HepG2 (cell line): ENCODE measurements around the gene ZNF281. TPM values are rescaled to one million over a fixed set of nuclear protein-coding genes. Genes with fewer than 3 reads are reported as not detected.

Source experiments
- ATAC-seq: fragments of 200-7000 bp; cut with Tn5 transposase; 3 replicates; pipeline ENCODE4 v1.9.1; 2020; ENCODE audit warnings: mild to moderate bottlenecking, moderate library complexity
- BruUV-seq: library from RNA; stranded (reverse); fragments of 400-500 nt; replicated peaks from 2 replicates; lab custom pipeline; 2021; lab: Mats Ljungman, UMichigan
- CTCF ChIA-PET: fragments of 300-600 bp; formaldehyde crosslinking; extraction: SDS; loops from one replicate; lab custom pipeline; 2021; ENCODE audit warnings: low total read pairs, inconsistent platforms, low intra/inter-chr PET ratio; lab: Yijun Ruan, JAX
- POLR2A ChIA-PET: fragments of 350-600 bp; sonication (Branson Sonifier 250); formaldehyde crosslinking; loops from one replicate; lab custom pipeline; 2020; ENCODE audit warnings: antibody characterized with exemption, inconsistent platforms; lab: Yijun Ruan, JAX
- DNase-seq: peaks from one replicate; pipeline ENCODE4 v3.0.0-alpha.2; 2015; ENCODE audit warnings: low spot score
- FAIRE-seq: peaks from 3 replicates; lab custom pipeline; 2011; peaks lifted over from hg19 to GRCh38; lab: Jason Lieb, UNC
- H2AFZ ChIP-seq: one replicate; pipeline ENCODE4 v1.6.1; 2011; ENCODE audit warnings: low read length, inconsistent platforms
- H3K27ac ChIP-seq: fragments of 300-600 bp; 3 replicates; pipeline ENCODE4 v1.8.0; 2011; ENCODE audit warnings: mixed run types, mild to moderate bottlenecking, mixed read lengths, low read length, inconsistent platforms; ENCODE audit not compliant: insufficient read depth; ENCODE audit errors: extremely low read length
- H3K27me3 ChIP-seq, 2 experiments: fragments of 200-600 bp in 1 of 2; 2 replicates in 1 of 2; 3 replicates in 1 of 2; pipeline versions ENCODE4 v1.6.0 to v1.8.0; 2011; ENCODE audit warnings: low read length in 2 of 2, mild to moderate bottlenecking in 2 of 2, moderate library complexity in 2 of 2, inconsistent platforms in 1 of 2; ENCODE audit not compliant: insufficient read depth in 2 of 2, control insufficient read depth in 1 of 2
- H3K36me3 ChIP-seq, 2 experiments: fragments of 200-600 bp in 1 of 2; replicated peaks in 1 of 2; 2 replicates in 1 of 2; 3 replicates in 1 of 2; pipeline versions ENCODE4 v1.5.1 to v1.8.0; 2011; ENCODE audit warnings: low read length in 2 of 2, inconsistent platforms in 1 of 2; ENCODE audit not compliant: insufficient read depth in 2 of 2, control insufficient read depth in 1 of 2
- H3K4me1 ChIP-seq: 2 replicates; pipeline ENCODE4 v1.5.1; 2012; ENCODE audit warnings: low read length, inconsistent platforms; ENCODE audit not compliant: insufficient read depth
- H3K4me2 ChIP-seq: 2 replicates; pipeline ENCODE4 v1.6.0; 2011; ENCODE audit warnings: low read depth, low read length, inconsistent platforms
- H3K4me3 ChIP-seq, 3 experiments: fragments of 200-600 bp in 1 of 3; sonication (generic), shearing (Covaris generic) in 1 of 3; replicated peaks in 1 of 3; 2 replicates each; pipeline ENCODE4 v1.5.1; 2011 to 2016; ENCODE audit warnings: low read length in 3 of 3, inconsistent platforms in 2 of 3, low read depth in 2 of 3, mild to moderate bottlenecking in 2 of 3, control low read depth in 1 of 3, mixed read lengths in 1 of 3; ENCODE audit not compliant: insufficient read depth in 1 of 3
- H3K79me2 ChIP-seq: one replicate; pipeline ENCODE4 v1.6.1; 2011; ENCODE audit warnings: low read length, inconsistent platforms; ENCODE audit not compliant: insufficient read depth
- H3K9ac ChIP-seq: 2 replicates; pipeline ENCODE4 v1.6.0; 2011; ENCODE audit warnings: mild to moderate bottlenecking, low read depth, low read length, inconsistent platforms; ENCODE audit not compliant: insufficient read depth
- H3K9me3 ChIP-seq: 2 replicates; pipeline ENCODE4 v1.5.1; 2012; ENCODE audit warnings: mild to moderate bottlenecking, low read length
- H4K20me1 ChIP-seq: 2 replicates; pipeline ENCODE4 v1.6.0; 2011; ENCODE audit warnings: inconsistent platforms, mild to moderate bottlenecking, low read length, moderate library complexity; ENCODE audit not compliant: insufficient read depth
- BCLAF1 ChIP-seq: fragments of 450-650 bp; IDR thresholded peaks from 2 replicates; pipeline ENCODE4 v1.6.1; 2017; ENCODE audit warnings: mild to moderate bottlenecking
- CREB1 ChIP-seq, 2 experiments: fragments of 450-650 bp in 1 of 2; IDR thresholded peaks; 2 replicates each; pipeline ENCODE4 v1.6.1; 2016 to 2017; ENCODE audit warnings: control low read depth in 1 of 2, mild to moderate bottlenecking in 1 of 2, missing compliant biosample characterization in 1 of 2, missing genetic modification characterization in 1 of 2
- ELF3 ChIP-seq: IDR thresholded peaks from 2 replicates; pipeline ENCODE4 v1.6.1; 2016; ENCODE audit warnings: missing genetic modification reagents, missing compliant biosample characterization
- FOSL2 ChIP-seq: sonication (generic); formaldehyde crosslinking; IDR thresholded peaks from 2 replicates; pipeline ENCODE4 v1.4.0; 2020; ENCODE audit warnings: missing genetic modification reagents
- FOXA3 ChIP-seq: IDR thresholded peaks from 2 replicates; pipeline ENCODE4 v1.6.1; 2016; ENCODE audit warnings: missing genetic modification reagents, missing compliant biosample characterization
- FOXP1 ChIP-seq, 2 experiments: fragments of 450-650 bp in 1 of 2; IDR thresholded peaks; 2 replicates each; pipeline ENCODE4 v1.6.1; 2017 to 2018; ENCODE audit warnings: antibody characterized with exemption in 1 of 2
- SIX4 ChIP-seq: sonication (generic); formaldehyde crosslinking; IDR thresholded peaks from 2 replicates; pipeline ENCODE4 v1.4.0; 2020; ENCODE audit warnings: missing genetic modification reagents
- SOX5 ChIP-seq: IDR thresholded peaks from 2 replicates; pipeline ENCODE4 v1.6.1; 2016; ENCODE audit warnings: borderline replicate concordance
- SP5 ChIP-seq: IDR thresholded peaks from 2 replicates; pipeline ENCODE4 v1.6.1; 2016; ENCODE audit warnings: low read depth, borderline replicate concordance
- THAP11 ChIP-seq: IDR thresholded peaks from 2 replicates; pipeline ENCODE4 v1.6.1; 2016; ENCODE audit warnings: missing biosample characterization, missing genetic modification reagents
- ZNF749 ChIP-seq: sonication (generic); formaldehyde crosslinking; IDR thresholded peaks from 2 replicates; pipeline ENCODE4 v1.8.0; 2022; ENCODE audit warnings: mild to moderate bottlenecking, missing genetic modification reagents, moderate library complexity, borderline replicate concordance
- ZSCAN12 ChIP-seq: sonication (generic); formaldehyde crosslinking; IDR thresholded peaks from 2 replicates; pipeline ENCODE4 v1.9.0; 2021; ENCODE audit warnings: mild to moderate bottlenecking, missing genetic modification reagents
- WGBS: methylation state at CpG from one replicate; pipeline ENCODE4 v1.1.6; 2017; ENCODE audit warnings: low lambda C conversion rate; 5-methylcytosine and 5-hydroxymethylcytosine counted together
- in situ Hi-C: cut with HindIII; loops from 2 replicates; pipeline ENCODE4 v1.10.0; 2017; ENCODE audit warnings: low pct_unique_long_range_greater_than_20kb; ENCODE audit not compliant: extremely low pct_ligation_motif_present
- intact Hi-C: fragments of 100-400 bp; cut with micrococcal nuclease; formaldehyde crosslinking; loops from one replicate; pipeline ENCODE4 v1.10.0; 2022; ENCODE audit not compliant: unreplicated experiment
- polyA plus RNA-seq, 8 experiments: library from polyadenylated mRNA; depleted of rRNA in 3 of 8; stranded (reverse) in 7 of 8; unstranded in 1 of 8; fragments of >200 nt; fragmentation: Illumina TruSeq in 4 of 8; extraction: Trizol in 4 of 8; gene quantifications; 2 replicates each; pipeline versions ENCODE4 v1.2.1 to v1.2.3, GENCODE V29; 2011 to 2016; ENCODE audit warnings: low read depth in 4 of 8, missing spikeins in 1 of 8, mixed read lengths in 1 of 8; ENCODE audit not compliant: insufficient read depth in 1 of 8
- total RNA-seq, 5 experiments: library from RNA; depleted of rRNA; stranded (reverse); fragments of >200 nt; fragmentation: Illumina TruSeq; extraction: Trizol; gene quantifications; 2 replicates each; pipeline ENCODE4 v1.2.3, GENCODE V29; 2016; ENCODE audit warnings: low read depth in 1 of 5
- TF ChIP-seq, protein P1 (sequence below): fragments of 450-650 bp; IDR thresholded peaks from 2 replicates; pipeline ENCODE4 v1.6.1; 2016
- TF ChIP-seq, protein P2 (sequence below): IDR thresholded peaks from 2 replicates; pipeline ENCODE4 v1.6.1; 2018; ENCODE audit warnings: missing genetic modification reagents
- TF ChIP-seq, protein P3 (sequence below): IDR thresholded peaks from 2 replicates; pipeline ENCODE4 v1.6.1; 2016; ENCODE audit warnings: mild to moderate bottlenecking

Gene ZNF281
- total and polyA plus RNA-seq, 2 of the 13 experiments (the other 11 are each of a cell fraction or from before 2014, with no cell fraction given): 7.7 to 20.6 TPM

GRCh38 chr1:200422211-200422610, 12.4 kb upstream of the ZNF281 start (continued):
- no peak for TF ChIP-seq THAP11 (CRISPR knock-in tag)
- TF ChIP-seq, protein P1, sequence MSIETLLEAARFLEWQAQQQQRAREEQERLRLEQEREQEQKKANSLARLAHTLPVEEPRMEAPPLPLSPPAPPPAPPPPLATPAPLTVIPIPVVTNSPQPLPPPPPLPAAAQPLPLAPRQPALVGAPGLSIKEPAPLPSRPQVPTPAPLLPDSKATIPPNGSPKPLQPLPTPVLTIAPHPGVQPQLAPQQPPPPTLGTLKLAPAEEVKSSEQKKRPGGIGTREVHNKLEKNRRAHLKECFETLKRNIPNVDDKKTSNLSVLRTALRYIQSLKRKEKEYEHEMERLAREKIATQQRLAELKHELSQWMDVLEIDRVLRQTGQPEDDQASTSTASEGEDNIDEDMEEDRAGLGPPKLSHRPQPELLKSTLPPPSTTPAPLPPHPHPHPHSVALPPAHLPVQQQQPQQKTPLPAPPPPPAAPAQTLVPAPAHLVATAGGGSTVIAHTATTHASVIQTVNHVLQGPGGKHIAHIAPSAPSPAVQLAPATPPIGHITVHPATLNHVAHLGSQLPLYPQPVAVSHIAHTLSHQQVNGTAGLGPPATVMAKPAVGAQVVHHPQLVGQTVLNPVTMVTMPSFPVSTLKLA: no peak
- TF ChIP-seq ZNF749 (CRISPR knock-in tag): no peak

- H3K9me3 ChIP-seq: no peaks in the 10 kb centered on the region
- POLR2A ChIA-PET: interaction anchor here (0.7 to 1.1 kb wide), 2 partner anchors 43 to 44 kb away, joined by 3 to 4 read pairs; no protein-coding TSS in a partner anchor
- 6% methylated on average over 2 of the region's 2 CpGs for WGBS
- in situ Hi-C loops (loop anchor here (10.0 kb wide), 1 partner anchor 69 kb away; no protein-coding TSS in a partner anchor), intact Hi-C loops (no loop called here)
- H3K4me1 ChIP-seq: peaks cover 68% of the 10 kb centered on the region
- no TSS peak for BruUV-seq
- no peaks in the 10 kb centered on the region for H3K79me2 ChIP-seq
- no peak for FAIRE-seq
- peak overlapping the region; percentile 58 for H3K4me2 ChIP-seq
- no peaks in the 10 kb centered on the region for H4K20me1 ChIP-seq
- H3K9ac ChIP-seq: peak overlapping the region; percentile 37; the same call in 1 of the 2 replicates
- CTCF ChIA-PET: no interaction called here
- H3K27me3 ChIP-seq: no peaks in the 10 kb centered on the region
- no peaks in the 10 kb centered on the region for H3K36me3 ChIP-seq
- peak overlapping the region; percentile 47 for H3K27ac ChIP-seq
- peak; percentile 85 for ATAC-seq
- H3K4me3 ChIP-seq: 0 out of 6 replicates have a peak overlapping the region, but pooled peaks of 1 of the 3 experiments have one; percentile 9
- H2AFZ ChIP-seq: peak overlapping the region; percentile 44
- DNase-seq: peak; percentile 75
- TF ChIP-seq, protein P2, sequence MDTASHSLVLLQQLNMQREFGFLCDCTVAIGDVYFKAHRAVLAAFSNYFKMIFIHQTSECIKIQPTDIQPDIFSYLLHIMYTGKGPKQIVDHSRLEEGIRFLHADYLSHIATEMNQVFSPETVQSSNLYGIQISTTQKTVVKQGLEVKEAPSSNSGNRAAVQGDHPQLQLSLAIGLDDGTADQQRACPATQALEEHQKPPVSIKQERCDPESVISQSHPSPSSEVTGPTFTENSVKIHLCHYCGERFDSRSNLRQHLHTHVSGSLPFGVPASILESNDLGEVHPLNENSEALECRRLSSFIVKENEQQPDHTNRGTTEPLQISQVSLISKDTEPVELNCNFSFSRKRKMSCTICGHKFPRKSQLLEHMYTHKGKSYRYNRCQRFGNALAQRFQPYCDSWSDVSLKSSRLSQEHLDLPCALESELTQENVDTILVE (CRISPR knock-in tag): peak; percentile 22; the same call in 1 of the 2 replicates
- TF ChIP-seq ELF3 (CRISPR knock-in tag): 0 out of 2 replicates have a peak, but pooled peaks have one; percentile 28
- TF ChIP-seq, protein P3, sequence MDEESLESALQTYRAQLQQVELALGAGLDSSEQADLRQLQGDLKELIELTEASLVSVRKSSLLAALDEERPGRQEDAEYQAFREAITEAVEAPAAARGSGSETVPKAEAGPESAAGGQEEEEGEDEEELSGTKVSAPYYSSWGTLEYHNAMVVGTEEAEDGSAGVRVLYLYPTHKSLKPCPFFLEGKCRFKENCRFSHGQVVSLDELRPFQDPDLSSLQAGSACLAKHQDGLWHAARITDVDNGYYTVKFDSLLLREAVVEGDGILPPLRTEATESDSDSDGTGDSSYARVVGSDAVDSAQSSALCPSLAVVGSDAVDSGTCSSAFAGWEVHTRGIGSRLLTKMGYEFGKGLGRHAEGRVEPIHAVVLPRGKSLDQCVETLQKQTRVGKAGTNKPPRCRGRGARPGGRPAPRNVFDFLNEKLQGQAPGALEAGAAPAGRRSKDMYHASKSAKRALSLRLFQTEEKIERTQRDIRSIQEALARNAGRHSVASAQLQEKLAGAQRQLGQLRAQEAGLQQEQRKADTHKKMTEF (CRISPR knock-in tag): 0 out of 2 replicates have a peak, but pooled peaks have one; percentile 18
- no peak for TF ChIP-seq SP5 (CRISPR knock-in tag)
- TF ChIP-seq SOX5 (CRISPR knock-in tag): peak; percentile 51; the same call in 1 of the 2 replicates
- no peak for TF ChIP-seq ZSCAN12 (CRISPR knock-in tag)
- no peak for TF ChIP-seq CREB1 (IDR thresholded peaks at IDR 0.05)
- TF ChIP-seq CREB1 (CRISPR knock-in tag; IDR thresholded peaks at IDR 0.05): peak; percentile 43; the same call in 1 of the 2 replicates
- TF ChIP-seq SIX4: no peak
- TF ChIP-seq FOXP1 (IDR thresholded peaks at IDR 0.05): no peak
- peak; percentile 17; the same call in 1 of the 2 replicates for TF ChIP-seq FOXP1 (CRISPR knock-in tag; IDR thresholded peaks at IDR 0.05)
- no peak for TF ChIP-seq BCLAF1
- peak; percentile 93 for TF ChIP-seq FOSL2 (CRISPR knock-in tag)
- TF ChIP-seq FOXA3 (CRISPR knock-in tag): peak; percentile 56
Observed at GRCh38 chr1:200415789-200416593, 6.2 kb upstream of the ZNF281 start.
